Right cardiac atrium (tissue), 5 donors: Measurements from ENCODE around the gene MOCS1. TPM values are rescaled to one million over a fixed set of nuclear protein-coding genes. Genes with fewer than 3 reads are reported as not detected.
"Not testable (repeated sequence)": the region's sequence is repeated elsewhere in the genome, so short reads cannot be mapped to it uniquely, and the experiment has no call there.

Experiments
- ATAC-seq, 2 donors: fragments of 200-7000 bp; cut with Tn5 transposase; one replicate each; pipeline versions ENCODE4 v1.8.0 to v1.9.1; 2020; ENCODE audit warnings: moderate library complexity in 2 of 2, mild to moderate bottlenecking in 1 of 2
- DNase-seq, 3 donors: peaks; one replicate each; pipeline ENCODE4 v3.0.0-alpha.2; 2020
- H3K27ac ChIP-seq: one replicate; pipeline ENCODE4 v1.5.1; 2013; ENCODE audit warnings: mild to moderate bottlenecking, low read length, control low read depth, moderate library complexity
- H3K27me3 ChIP-seq: one replicate; pipeline ENCODE4 v1.6.1; 2013; ENCODE audit not compliant: control insufficient read depth, insufficient read depth
- H3K4me1 ChIP-seq: one replicate; pipeline ENCODE4 v1.6.1; 2013; ENCODE audit warnings: low read length; ENCODE audit not compliant: control insufficient read depth, insufficient read depth
- H3K4me3 ChIP-seq: one replicate; pipeline ENCODE4 v1.5.1; 2013; ENCODE audit warnings: low read length, control low read depth
- H3K9me3 ChIP-seq: one replicate; pipeline ENCODE4 v1.6.1; 2013; ENCODE audit warnings: low read length; ENCODE audit not compliant: control insufficient read depth
- WGBS: extraction: QIAGEN DNeasy Blood & Tissue Kit; methylation state at CpG from one replicate; pipeline ENCODE4 v1.1.7; 2013; 5-methylcytosine and 5-hydroxymethylcytosine counted together
- intact Hi-C, 4 donors: fragments of 100-400 bp; cut with DNase I; formaldehyde crosslinking; loops; one replicate each; pipeline versions ENCODE4 v1.11.0 to v1.14.0; 2022 to 2023
- long read RNA-seq, 4 donors: library from polyadenylated mRNA; unstranded; transcript quantifications; one replicate each; pipeline ENCODE4 v2.0.0, GENCODE V29; 2020 to 2021
- polyA plus RNA-seq: library from polyadenylated mRNA; stranded (reverse); fragments of 200-250 nt; gene quantifications from one replicate; pipeline ENCODE4 v1.2.3, GENCODE V29; 2013
- total RNA-seq, 4 donors: library from RNA; stranded (reverse); fragmentation: NEBNext Ultra II Directional; extraction: Animal tissue kit (Norgen Biotek cat#: 25700); gene quantifications; one replicate each; pipeline ENCODE4 v1.2.1, GENCODE V29; 2021
- donor health status: healthy with polysubstance abuse.
- donor health status: DM: no; HTN: yes; CAD: no.
- donor health status: DM: no; HTN: no; CAD: no.
- donor health status: DM: no; HTN: yes; CAD: no; lungs with severe emphysema.
- donor health status: DM: yes; HTN: yes; CAD: no.

The MOCS1 gene
- total RNA-seq (10 to 100 TPM; 17.2 to 24.1 (median 21.9) TPM), polyA plus RNA-seq (22.4 TPM)
- long read RNA-seq, donor 1, full-length matches to known transcripts, result 26 of 86 reads
- long read RNA-seq, donor 1, partial matches to known transcripts, result 15 of 86 reads
- long read RNA-seq, donor 1, other reads (novel, unspliced or antisense), result 45 of 86 reads
- long read RNA-seq, donor 2, full-length matches to known transcripts, result 17 of 31 reads
- long read RNA-seq, donor 2, partial matches to known transcripts, result 1 of 31 reads
- long read RNA-seq, donor 2, other reads (novel, unspliced or antisense), result 13 of 31 reads
- long read RNA-seq, donor 3, full-length matches to known transcripts, result 71 of 150 reads
- long read RNA-seq, donor 3, partial matches to known transcripts, result 22 of 150 reads
- long read RNA-seq, donor 3, other reads (novel, unspliced or antisense), result 57 of 150 reads
- long read RNA-seq, donor 4, full-length matches to known transcripts, result 27 of 48 reads
- long read RNA-seq, donor 4, partial matches to known transcripts, result 8 of 48 reads
- long read RNA-seq, donor 4, other reads (novel, unspliced or antisense), result 13 of 48 reads

DNA sequence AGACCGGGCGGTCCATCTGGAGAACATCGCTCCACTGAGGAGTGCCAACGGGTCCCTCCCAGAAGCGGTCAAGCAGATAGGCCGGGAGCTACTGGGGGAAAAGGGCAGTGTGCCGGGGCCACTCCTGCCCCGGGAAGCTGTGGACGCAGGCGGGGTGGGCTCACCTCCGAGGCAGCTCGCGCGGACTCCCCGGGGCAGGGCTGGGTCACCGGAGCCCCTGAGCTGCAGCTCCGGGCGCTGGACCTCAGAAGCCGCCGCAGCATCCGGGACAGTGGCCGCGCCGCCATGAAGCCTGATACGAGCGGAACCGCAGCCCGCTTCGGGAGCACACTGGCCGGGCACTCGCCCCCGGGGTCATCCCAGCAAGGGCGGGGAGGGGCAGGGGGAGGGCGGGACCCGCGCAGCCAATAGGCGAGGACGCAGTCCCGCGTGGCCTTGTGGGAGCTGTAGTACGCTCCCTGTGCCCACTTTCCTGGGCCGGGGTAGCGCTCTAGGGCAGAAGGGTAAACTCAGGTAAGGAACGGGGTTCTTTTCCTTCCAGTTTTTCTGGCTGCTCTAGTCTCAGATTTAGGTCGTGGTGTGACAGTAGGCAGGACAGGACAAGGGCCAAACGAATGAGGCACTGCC is at the start of gene MOCS1:
MOCS1 (minus strand) TSS at position 332 of the 627 bp plus-strand sequence; CDS start at position 287, 45 bp downstream.
- peaks cover 8% of the 10 kb centered on the region for H3K4me1 ChIP-seq
- H3K27me3 ChIP-seq, result no peaks in the 10 kb centered on the region
- peak within 1 kb of the TSS; percentile 57 for H3K27ac ChIP-seq
- peak within 1 kb of the TSS; percentile 71 for H3K4me3 ChIP-seq
- peak; percentile 97 to 99 for ATAC-seq
- intact Hi-C loops, result no loop called here
- H3K9me3 ChIP-seq, result no peaks in the 10 kb centered on the region
- WGBS, result 2% methylated on average over 46 of the region's 46 CpGs
- DNase-seq, result peak; percentile 91 to 96 (median 96)

DNA sequence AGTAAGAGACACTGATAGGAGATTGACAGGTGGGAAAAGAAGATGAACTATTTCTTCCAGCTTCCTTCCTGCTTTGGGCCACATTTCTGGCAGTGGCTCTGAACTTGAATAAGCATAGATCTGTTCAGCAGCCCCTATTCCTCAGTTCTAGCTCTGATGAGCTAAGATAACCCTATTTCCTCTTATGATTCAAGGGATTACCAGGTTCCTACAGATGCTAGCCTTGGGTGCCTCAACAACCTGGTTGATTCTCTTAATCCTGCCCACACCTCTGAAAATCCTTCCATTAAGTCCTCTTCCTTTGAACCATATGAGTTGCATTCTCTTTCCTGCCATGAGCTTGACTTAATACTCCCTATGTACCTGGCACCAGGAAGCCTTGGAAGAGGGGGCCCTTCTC is 49.8 kb upstream of the MOCS1 start:
- Histone ChIP-seq H3K9me3 (no peaks in the 10 kb centered on the region), H3K27ac (no peak overlapping the region), H3K27me3 (no peaks in the 10 kb centered on the region), H3K4me1 (no peaks in the 10 kb centered on the region), H3K4me3 (no peak overlapping the region)
- ATAC-seq (no peak), DNase-seq (no peak)
- intact Hi-C loops, result loop anchor here in 2 of 4 donors (5.0 to 10.0 kb wide), 2 partner anchors 321 to 323 kb away; no protein-coding TSS in a partner anchor

DNA sequence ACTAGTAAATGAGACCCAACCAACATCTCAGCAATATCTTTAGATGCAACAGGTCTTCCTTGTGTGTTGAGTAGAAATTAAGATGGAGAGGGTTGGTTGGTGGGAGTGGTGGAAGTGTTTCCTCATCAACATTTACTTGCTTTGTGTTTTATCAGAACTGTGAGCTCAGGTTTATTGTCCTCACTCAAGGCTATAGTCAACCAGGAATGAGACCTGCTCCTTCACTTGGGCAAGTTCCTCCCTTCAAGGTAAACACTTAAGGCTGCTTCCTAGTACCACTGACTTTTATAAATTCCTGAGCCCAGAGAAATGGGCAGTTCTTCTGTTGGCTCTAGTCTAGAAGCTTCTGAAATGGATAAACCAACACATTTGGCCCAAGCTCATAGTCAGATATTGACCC is 48.9 kb upstream of the MOCS1 start:
- no peak for DNase-seq
- Histone ChIP-seq H3K9me3 (no peaks in the 10 kb centered on the region), H3K4me1 (no peaks in the 10 kb centered on the region), H3K27ac (no peak overlapping the region), H3K4me3 (no peak overlapping the region), H3K27me3 (no peaks in the 10 kb centered on the region)
- intact Hi-C loops, result loop anchor here in 2 of 4 donors (5.0 to 10.0 kb wide), 2 partner anchors 322 to 324 kb away; no protein-coding TSS in a partner anchor
- ATAC-seq, result no peak

DNA sequence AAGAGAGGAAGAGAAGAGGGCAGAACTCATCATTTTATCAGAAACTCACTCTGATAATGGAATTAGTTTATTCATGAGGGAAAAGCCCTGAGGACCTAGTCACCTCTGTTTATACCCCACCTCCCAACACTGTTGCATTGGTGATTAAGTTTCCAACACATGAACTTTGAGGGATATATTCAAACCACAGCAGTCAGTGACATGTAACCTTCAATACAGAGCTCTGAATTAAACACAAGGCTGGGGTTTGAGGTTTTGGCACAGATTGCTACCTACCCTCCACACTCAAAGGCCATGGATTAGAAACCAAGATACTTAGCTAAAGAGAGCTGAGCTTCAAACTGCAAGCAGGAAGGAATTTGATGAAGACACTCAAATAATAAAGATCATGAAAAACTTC is 48.5 kb upstream of the MOCS1 start:
- Histone ChIP-seq H3K9me3 (no peaks in the 10 kb centered on the region), H3K4me1 (no peaks in the 10 kb centered on the region), H3K27ac (no peak overlapping the region), H3K4me3 (no peak overlapping the region), H3K27me3 (no peaks in the 10 kb centered on the region)
- DNase-seq (no peak), ATAC-seq (no peak)
- intact Hi-C loops, result loop anchor here in 2 of 4 donors (5.0 to 10.0 kb wide), 2 partner anchors 322 to 325 kb away; no protein-coding TSS in a partner anchor

DNA sequence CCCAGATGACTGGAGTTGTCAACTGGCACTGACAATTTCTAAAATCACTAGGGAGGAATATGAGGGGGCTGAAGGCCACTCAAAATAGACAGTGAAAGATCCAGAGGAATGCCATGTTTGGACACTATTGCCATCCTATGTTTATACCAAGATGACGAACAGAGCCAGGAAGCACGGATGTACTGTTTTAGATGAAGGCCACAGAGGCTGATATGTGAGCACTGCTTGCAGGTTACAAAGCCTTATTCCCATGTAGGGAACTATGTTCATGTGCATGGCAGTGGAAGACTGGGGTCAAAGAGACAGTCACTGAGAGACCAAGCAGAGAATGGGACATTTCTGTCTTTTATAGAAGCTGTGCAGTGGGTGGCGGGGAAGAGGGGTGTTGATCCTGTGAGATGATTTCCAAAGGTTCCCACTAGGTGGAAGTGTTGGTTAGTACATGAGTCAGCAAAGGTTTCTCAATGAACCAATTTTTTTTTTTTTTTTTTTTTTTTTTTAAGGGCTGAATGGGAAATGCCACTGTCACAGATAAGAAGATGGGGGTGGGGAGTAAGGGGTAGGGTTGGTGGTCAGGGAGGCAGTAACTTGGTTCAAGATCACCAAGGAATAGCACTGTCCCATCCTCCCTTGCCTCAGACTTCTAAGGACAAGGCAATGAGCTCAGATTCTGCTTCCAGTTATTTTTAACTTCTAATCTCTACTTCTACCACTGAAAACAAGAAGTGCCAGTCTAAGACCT is 46.7 kb upstream of the MOCS1 start:
- peak in 1 of 3 donors; percentile 48 for DNase-seq
- 50% methylated on average over 3 of the region's 3 CpGs for WGBS
- H3K4me3 ChIP-seq, result no peak overlapping the region
- H3K27me3 ChIP-seq, result no peaks in the 10 kb centered on the region
- no peak overlapping the region for H3K27ac ChIP-seq
- H3K4me1 ChIP-seq, result no peaks in the 10 kb centered on the region
- intact Hi-C loops, result loop anchor here in 3 of 4 donors (2.0 to 10.0 kb wide), 3 partner anchors 324 to 328 kb away; no protein-coding TSS in a partner anchor
- peak; percentile 76 to 84 for ATAC-seq
- no peaks in the 10 kb centered on the region for H3K9me3 ChIP-seq

DNA sequence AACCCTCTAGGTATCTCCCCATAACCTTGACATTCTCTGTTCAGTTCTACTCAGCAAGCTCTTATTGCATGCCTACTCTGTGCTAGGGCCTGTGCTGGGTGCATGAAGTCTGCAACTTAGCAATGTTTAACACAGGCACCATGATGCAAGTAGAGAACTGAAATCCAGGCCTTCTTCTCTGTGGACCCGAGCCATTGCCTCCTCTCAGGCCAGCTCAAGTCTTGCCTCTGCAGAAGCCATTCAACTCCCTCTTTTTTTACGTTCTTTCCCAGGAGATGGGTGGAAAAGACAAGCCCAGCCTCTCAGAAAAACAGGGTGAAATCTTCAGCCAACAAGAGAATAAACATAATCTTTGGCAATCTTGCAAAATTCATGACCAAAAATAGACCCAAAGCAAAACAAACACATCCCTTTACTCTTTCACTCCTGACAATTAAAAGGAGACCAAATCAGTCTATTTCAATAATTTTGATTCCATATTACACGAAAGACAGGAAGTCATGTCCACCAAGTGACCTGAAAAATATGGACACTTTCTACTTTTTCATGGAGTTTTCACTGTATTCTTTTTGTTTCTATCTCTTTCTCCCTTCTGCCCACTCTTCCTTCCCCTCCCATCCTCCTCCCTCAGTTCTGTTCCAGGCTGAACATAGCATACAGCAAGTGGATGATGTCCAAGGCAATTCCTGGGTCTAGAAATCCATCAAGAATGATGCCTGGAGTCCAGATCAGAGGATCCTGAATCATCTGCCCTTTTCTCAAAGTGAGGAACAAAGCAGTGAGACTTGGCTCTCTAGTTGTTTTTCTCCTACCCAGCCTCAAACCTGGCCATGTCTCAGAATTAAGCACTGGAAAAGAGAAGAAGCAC is 45.4 kb upstream of the MOCS1 start:
- H3K9me3 ChIP-seq, result no peaks in the 10 kb centered on the region
- WGBS, result 40% methylated on average over 3 of the region's 3 CpGs
- ATAC-seq (peak in 1 of 2 donors; percentile 22), DNase-seq (no peak)
- H3K4me1 ChIP-seq, result no peaks in the 10 kb centered on the region
- no peak overlapping the region for H3K4me3 ChIP-seq
- intact Hi-C loops, result loop anchor here (2.0 to 10.0 kb wide), 3 partner anchors 325 to 329 kb away; no protein-coding TSS in a partner anchor
- no peak overlapping the region for H3K27ac ChIP-seq
- no peaks in the 10 kb centered on the region for H3K27me3 ChIP-seq

DNA sequence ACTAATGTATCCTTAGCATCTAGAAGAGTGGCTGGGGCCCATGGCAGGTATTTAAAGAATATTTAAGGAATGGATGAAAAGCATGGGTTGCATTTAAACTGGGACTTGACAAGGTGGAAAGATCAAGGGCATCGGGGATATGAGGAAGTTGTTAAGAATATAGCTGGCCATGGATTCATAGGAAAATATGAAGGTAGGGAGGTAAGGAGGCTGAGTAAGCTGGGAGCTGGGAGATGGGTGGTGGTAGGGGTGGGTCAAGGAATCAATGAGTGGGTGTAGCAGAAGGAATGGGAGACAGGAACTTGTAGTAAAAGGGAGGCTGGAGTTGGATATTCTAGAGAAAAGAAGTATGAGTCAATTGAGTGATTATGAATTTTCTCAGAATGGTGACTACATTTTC is 44.0 kb upstream of the MOCS1 start:
- intact Hi-C loops, result loop anchor here in 1 of 4 donors (10.0 kb wide), 1 partner anchor 327 kb away; no protein-coding TSS in a partner anchor
- no peak overlapping the region for H3K4me3 ChIP-seq
- H3K4me1 ChIP-seq, result no peaks in the 10 kb centered on the region
- WGBS, result 94% methylated on average over 1 of the region's 1 CpG
- DNase-seq, result no peak
- H3K27ac ChIP-seq, result no peak overlapping the region
- H3K9me3 ChIP-seq, result no peaks in the 10 kb centered on the region
- no peaks in the 10 kb centered on the region for H3K27me3 ChIP-seq
- no peak for ATAC-seq

DNA sequence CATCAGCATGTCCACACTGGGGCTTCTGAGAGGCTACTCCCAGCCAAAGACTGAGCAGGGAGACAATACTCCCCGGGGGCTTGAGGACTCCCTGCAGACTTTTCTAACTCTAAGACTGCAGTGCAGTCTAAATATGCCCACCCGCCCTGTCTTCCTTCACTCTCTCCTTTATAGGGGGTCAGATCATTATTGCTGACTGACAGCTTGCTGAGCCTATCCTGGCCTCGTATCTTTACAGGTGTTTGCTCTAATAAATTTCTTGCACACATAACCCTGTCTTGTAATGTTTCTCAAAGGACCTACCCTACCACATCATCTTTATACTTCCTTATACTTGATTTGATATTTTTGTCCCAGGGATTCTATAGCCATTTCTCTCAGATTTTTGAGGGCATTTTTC is 39.4 kb upstream of the MOCS1 start:
- intact Hi-C loops, result loop anchor here in 1 of 4 donors (10.0 kb wide), 1 partner anchor 331 kb away; no protein-coding TSS in a partner anchor
- Histone ChIP-seq H3K27ac (no peak overlapping the region), H3K27me3 (no peaks in the 10 kb centered on the region), H3K9me3 (no peaks in the 10 kb centered on the region), H3K4me3 (no peak overlapping the region), H3K4me1 (no peaks in the 10 kb centered on the region)
- ATAC-seq, result no peak
- no peak for DNase-seq
- WGBS, result 72% methylated on average over 3 of the region's 3 CpGs

DNA sequence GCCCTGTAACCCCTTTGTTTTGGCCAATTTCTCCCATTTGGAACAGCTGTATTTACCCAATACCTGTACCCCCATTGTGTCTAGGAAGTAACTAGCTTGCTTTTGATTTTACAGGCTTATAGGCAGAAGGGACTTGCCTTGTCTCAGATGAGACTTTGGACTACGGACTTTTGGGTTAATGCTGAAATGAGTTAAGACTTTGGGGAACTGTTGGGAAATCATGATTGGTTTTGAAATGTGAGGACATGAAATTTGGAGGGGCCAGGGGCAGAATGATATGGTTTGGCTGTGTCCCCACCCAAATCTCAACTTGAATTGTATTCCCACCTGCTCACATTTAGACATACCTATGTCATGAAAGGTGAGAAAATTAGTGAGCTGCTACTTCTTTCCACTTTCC is 38.5 kb upstream of the MOCS1 start:
- not testable (repeated sequence) for H3K4me1 ChIP-seq, H3K27ac ChIP-seq, H3K9me3 ChIP-seq, H3K27me3 ChIP-seq, ATAC-seq, H3K4me3 ChIP-seq, DNase-seq
- 94% methylated on average over 1 of the region's 1 CpG for WGBS
- intact Hi-C loops, result loop anchor here in 1 of 4 donors (10.0 kb wide), 1 partner anchor 332 kb away; no protein-coding TSS in a partner anchor

DNA sequence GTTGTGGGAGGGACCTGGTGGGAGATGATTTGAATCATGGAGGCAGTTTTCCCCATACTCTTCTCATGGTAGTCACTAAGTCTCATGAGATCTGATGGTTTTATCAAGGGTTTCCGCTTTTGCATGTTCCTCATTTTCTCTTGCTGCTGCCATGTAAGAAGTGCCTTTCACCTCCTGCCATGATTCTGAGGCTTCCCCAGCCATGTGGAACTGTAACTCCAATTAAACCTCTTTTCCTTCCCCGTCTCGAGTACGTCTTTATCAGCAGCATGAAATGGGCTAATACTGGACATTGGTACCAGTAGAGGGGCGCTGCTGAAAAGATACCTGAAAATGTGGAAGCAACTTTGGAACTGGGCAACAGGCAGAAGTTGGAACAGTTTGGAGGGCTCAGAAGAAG is 36.9 kb upstream of the MOCS1 start:
- 82% methylated on average over 5 of the region's 5 CpGs for WGBS
- not testable (repeated sequence) for H3K4me1 ChIP-seq, H3K4me3 ChIP-seq, ATAC-seq, DNase-seq, H3K27ac ChIP-seq, H3K9me3 ChIP-seq, H3K27me3 ChIP-seq
- intact Hi-C loops, result loop anchor here in 1 of 4 donors (10.0 kb wide), 1 partner anchor 334 kb away; no protein-coding TSS in a partner anchor
